Activated CD8-positive, alpha-beta memory T cell treated with anti-CD3 and anti-CD28 coated beads, Interleukin-2, amount 10 ng/mL, durations not matched to agents 7 days and 5 days (primary cell): ENCODE measurements around the gene IL17C. TPM values are rescaled to one million over a fixed set of nuclear protein-coding genes. Genes with fewer than 3 reads are reported as not detected.

Experiments used
- ATAC-seq: fragments of 150-1000 bp; cut with Tn5 transposase; one replicate; pipeline ENCODE4 v1.10.0; 2021; ENCODE audit warnings: moderate library complexity
- CTCF ChIA-PET: fragments of 350-600 bp; sonication (Branson Sonifier 250); formaldehyde crosslinking; loops from one replicate; lab custom pipeline; 2021; ENCODE audit warnings: antibody characterized with exemption; lab: Charles Lee
- DNase-seq: peaks from one replicate; pipeline ENCODE4 v3.0.0-alpha.2; 2020
- H3K27ac Mint-ChIP-seq: one replicate; pipeline ENCODE4 v1.8.0; 2021; ENCODE audit warnings: mild to moderate bottlenecking, mixed read lengths
- H3K27me3 Mint-ChIP-seq: one replicate; pipeline ENCODE4 v1.8.0; 2021; ENCODE audit warnings: mixed read lengths
- H3K36me3 Mint-ChIP-seq: one replicate; pipeline ENCODE4 v1.8.0; 2021; ENCODE audit warnings: mild to moderate bottlenecking, mixed read lengths
- H3K4me1 Mint-ChIP-seq: one replicate; pipeline ENCODE4 v1.8.0; 2021; ENCODE audit warnings: mixed read lengths
- H3K4me3 Mint-ChIP-seq: one replicate; pipeline ENCODE4 v1.8.0; 2021; ENCODE audit warnings: mild to moderate bottlenecking, moderate library complexity, mixed read lengths
- H3K9me3 Mint-ChIP-seq: one replicate; pipeline ENCODE4 v1.8.0; 2022; ENCODE audit warnings: low read depth, mixed read lengths
- total RNA-seq, 2 experiments: library from RNA; stranded (reverse); gene quantifications; one replicate each; pipeline ENCODE4 v1.2.3, GENCODE V29; 2021

IL17C gene
- total RNA-seq, 2 experiments from 2014 or later, result 0.29 TPM; not detected in 1

DNA sequence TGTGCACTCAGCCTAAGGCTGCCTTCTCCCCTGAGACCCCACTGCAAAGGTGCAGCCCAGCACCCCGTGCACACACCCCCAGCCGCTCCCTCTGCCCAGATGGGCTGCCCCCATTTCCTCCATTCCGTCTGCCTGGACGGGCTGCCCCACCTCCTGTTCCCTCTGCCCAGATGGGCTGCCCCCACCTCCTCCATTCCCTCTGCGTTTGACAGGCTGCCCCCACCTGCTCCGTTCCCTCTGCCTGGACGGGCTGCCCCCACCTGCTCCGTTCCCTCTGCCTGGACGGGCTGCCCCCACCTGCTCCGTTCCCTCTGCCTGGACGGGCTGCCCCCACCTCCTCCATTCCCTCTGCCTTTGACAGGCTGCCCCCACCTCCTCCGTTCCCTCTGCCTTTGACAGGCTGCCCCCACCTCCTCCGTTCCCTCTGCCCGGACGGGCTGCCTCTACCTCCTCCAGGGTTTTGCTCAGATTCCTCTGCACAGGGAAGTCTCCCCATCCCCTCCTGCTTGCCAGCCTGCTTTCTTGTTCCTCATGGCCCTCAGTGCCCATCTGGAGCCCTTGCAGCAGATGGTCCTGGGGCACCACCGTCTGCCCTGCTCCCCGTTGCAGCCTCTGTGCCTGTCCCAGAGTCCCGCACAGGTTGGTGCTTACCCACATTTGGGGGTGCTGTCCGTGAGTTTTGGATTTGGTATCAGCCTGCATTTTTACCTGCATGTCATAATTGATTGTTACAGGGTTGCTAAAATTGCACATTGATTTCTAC lies 23.4 kb upstream of the IL17C start:
- Mint-ChIP-seq H3K36me3 (peaks cover 17% of the 10 kb centered on the region), H3K27ac (no peak overlapping the region), H3K4me1 (peaks cover 21% of the 10 kb centered on the region), H3K27me3 (no peaks in the 10 kb centered on the region), H3K4me3 (no peak overlapping the region), H3K9me3 (no peaks in the 10 kb centered on the region)
- no peak for DNase-seq
- ATAC-seq, result no peak
- CTCF ChIA-PET, result no interaction called here

DNA sequence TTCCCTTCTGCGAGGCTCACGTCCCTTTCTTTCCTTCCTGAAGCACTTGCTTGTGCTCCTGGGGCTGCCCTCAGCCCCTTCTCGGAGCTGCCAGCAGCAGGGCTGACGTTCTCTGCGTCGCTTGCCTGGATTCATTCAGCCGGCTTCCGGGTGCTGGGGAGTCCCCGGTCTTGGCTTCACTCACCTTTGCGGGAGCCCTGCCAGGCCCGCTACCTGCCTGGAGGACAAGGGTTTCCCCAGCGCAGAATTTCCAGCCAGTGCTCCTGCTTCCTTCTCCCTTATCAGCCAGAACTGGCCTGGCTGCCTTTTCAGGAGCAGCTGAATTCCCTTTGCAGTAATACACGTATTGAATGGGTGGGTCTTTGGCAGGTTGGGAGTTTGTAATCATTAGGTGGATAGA lies 22.1 kb upstream of the IL17C start:
- Mint-ChIP-seq H3K27ac (peak overlapping the region; percentile 58), H3K4me3 (no peak overlapping the region), H3K9me3 (no peaks in the 10 kb centered on the region), H3K36me3 (peaks cover 12% of the 10 kb centered on the region), H3K27me3 (no peaks in the 10 kb centered on the region), H3K4me1 (peaks cover 31% of the 10 kb centered on the region)
- CTCF ChIA-PET, result interaction anchor here (0.7 to 2.2 kb wide), 3 partner anchors 17 to 69 kb away, joined by 4 to 6 read pairs (median 4); no protein-coding TSS in a partner anchor
- no peak for ATAC-seq
- no peak for DNase-seq

DNA sequence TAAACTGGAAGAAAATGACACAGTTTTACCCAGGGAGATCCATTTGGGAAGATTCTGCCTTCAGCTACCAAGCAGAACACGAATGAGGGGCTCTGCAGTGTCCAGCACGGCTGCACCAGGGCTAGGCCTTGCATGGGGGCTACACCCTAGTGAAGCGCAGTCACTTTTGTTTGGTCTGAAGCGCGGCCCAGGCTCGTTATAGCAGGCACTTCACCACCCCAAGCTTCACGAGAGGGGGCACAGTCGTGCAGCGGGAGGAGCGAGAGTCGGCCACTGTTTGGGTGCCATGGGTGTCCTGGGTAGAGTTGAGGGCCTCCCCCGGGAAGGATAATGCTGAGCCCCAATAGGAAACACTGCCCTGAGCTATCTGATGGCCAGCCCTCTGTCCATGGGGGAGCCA lies 21.6 kb upstream of the IL17C start:
- CTCF ChIA-PET, result interaction anchor here (0.7 to 2.2 kb wide), 3 partner anchors 17 to 69 kb away, joined by 4 to 6 read pairs (median 4); no protein-coding TSS in a partner anchor
- peak overlapping the region; percentile 56 for H3K27ac Mint-ChIP-seq
- DNase-seq, result no peak

DNA sequence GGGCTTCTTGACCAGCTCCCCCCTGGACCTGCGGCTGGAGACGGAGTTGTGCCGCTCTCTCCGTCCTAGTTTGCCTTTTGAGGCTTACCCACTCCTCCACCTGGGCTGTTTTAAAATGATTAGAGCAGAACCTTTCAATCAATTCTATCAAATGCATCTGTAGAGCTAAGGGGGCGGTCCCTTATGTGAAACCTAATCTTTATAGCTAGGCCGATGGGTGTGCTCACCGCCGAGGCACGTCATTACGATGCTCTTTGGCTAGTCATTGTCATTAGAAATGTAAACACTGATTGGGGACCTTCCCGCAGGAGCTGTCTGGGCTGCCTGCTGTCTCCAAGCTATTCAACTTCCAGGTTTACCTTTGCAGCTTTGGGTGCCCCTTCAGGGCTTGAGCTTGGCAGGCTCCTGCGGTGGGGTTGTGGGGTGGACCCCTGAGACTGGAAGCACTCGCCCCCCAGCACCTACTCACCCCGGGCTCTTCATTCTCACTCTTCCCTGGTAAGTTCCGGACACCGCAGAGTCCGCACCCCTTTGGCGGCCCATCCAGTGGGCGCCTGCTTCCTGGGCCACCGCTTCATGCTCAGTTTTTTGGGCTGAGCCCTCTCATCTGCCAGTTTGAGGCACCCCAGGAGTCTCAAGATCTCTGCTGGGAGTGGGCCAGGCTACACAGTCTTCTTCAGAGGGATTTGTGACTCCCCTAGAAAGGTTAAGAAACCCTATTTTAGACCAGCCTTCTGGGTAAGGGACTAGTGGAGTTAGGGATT lies 20.9 kb upstream of the IL17C start:
- Mint-ChIP-seq H3K4me3 (no peak overlapping the region), H3K4me1 (peaks cover 33% of the 10 kb centered on the region), H3K27ac (peak overlapping the region; percentile 2), H3K36me3 (peaks cover 16% of the 10 kb centered on the region), H3K9me3 (no peaks in the 10 kb centered on the region), H3K27me3 (no peaks in the 10 kb centered on the region)
- no peak for ATAC-seq
- no peak for DNase-seq
- CTCF ChIA-PET, result interaction anchor here (0.7 to 2.2 kb wide), 4 partner anchors 16 to 68 kb away, joined by 3 to 6 read pairs (median 4); partner anchors contain the start of gene ZC3H18

More for the DNA sequence above, 21.6 kb upstream of the IL17C start:
- peaks cover 31% of the 10 kb centered on the region for H3K4me1 Mint-ChIP-seq
- H3K36me3 Mint-ChIP-seq, result peaks cover 12% of the 10 kb centered on the region
- no peaks in the 10 kb centered on the region for H3K9me3 Mint-ChIP-seq
- H3K4me3 Mint-ChIP-seq, result no peak overlapping the region
- no peak for ATAC-seq
- H3K27me3 Mint-ChIP-seq, result no peaks in the 10 kb centered on the region

DNA sequence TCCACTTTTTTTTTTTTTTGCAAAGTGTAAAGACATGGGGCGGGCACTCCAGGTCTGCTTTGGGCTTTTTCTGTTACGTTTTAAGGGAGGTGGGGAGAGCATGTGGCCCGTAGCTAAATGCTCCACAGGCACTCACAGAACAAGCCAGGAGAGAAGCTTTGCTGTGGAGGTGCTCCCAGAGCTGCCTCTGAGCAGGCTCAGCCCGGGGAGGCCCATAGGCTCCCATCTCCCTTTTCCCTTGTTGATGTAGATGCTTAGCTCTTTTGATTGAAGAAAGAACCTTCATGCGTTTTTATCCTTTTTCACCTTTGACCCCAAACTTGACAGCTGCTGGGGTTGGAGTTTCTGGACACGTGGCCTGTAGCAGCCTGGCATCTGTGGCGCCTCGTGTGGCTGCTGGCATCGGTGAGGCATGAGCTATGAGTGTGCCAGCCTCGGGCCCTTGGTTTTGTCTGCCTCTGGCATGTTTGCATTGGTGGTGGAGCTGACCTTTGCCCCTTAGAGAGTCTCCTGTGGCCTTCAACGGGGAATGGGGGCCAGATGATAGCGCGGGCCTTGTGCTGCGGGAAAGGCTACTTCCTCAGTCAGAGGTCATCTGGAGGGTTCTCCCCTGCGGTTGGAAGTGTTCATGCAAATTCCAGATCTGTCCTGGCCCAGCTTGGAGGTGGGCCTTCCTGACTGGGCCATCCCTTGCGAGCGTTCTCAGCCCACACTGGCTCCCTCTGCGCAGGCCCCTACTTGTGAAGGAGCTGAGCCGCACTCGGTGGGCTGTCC lies 20.0 kb upstream of the IL17C start:
- ATAC-seq (no peak), DNase-seq (no peak)
- Mint-ChIP-seq H3K27me3 (no peaks in the 10 kb centered on the region), H3K4me3 (no peak overlapping the region), H3K36me3 (peaks cover 18% of the 10 kb centered on the region), H3K9me3 (no peaks in the 10 kb centered on the region), H3K4me1 (peaks cover 33% of the 10 kb centered on the region), H3K27ac (peak overlapping the region; percentile 79)
- CTCF ChIA-PET, result interaction anchor here (0.7 to 3.0 kb wide), 3 partner anchors 14 to 67 kb away, joined by 3 to 15 read pairs (median 3); partner anchors contain the start of gene ZC3H18

DNA sequence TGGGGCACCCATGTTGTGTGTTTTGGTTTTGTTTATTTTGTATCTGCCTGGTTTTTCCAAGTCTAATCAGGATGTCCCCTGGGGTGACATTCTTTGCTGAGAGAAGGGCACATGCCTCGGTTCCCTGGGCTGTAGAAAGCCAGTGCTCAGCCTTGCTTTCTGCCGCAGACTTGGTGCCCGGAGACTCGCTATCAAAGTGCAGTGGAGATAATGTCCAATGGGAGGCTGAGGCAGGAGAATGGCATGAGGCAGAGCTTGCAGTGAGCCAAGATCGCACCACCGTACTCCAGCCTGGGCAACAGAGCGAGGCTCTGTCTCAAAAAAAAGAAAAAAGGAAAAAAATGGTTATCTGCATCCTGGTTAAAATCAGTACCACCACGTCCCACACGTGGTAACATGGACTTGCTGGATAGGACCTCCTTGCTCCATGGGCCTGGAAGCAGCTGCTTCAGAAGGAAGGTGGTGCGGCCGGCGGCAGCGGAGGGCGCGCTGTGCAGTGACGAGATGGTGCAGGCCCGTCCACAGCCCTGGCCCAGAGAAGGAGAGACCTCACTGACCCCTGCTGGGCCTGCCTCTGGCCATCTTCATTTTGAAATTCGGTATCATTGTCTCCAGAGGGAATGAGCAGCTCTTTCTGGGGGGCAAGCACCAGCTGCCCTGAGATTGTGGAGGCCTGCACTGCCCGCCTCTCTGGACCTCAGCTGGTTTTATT lies 19.3 kb upstream of the IL17C start:
- DNase-seq, result no peak
- peaks cover 33% of the 10 kb centered on the region for H3K4me1 Mint-ChIP-seq
- peak overlapping the region; percentile 79 for H3K27ac Mint-ChIP-seq
- no peak overlapping the region for H3K4me3 Mint-ChIP-seq
- H3K27me3 Mint-ChIP-seq, result no peaks in the 10 kb centered on the region
- CTCF ChIA-PET, result interaction anchor here (0.6 to 3.0 kb wide), 12 partner anchors 10 to 182 kb away, joined by 3 to 15 read pairs (median 4); partner anchors contain the start of genes CYBA, MVD and ZC3H18
- H3K36me3 Mint-ChIP-seq, result peaks cover 22% of the 10 kb centered on the region
- no peak for ATAC-seq
- no peaks in the 10 kb centered on the region for H3K9me3 Mint-ChIP-seq

DNA sequence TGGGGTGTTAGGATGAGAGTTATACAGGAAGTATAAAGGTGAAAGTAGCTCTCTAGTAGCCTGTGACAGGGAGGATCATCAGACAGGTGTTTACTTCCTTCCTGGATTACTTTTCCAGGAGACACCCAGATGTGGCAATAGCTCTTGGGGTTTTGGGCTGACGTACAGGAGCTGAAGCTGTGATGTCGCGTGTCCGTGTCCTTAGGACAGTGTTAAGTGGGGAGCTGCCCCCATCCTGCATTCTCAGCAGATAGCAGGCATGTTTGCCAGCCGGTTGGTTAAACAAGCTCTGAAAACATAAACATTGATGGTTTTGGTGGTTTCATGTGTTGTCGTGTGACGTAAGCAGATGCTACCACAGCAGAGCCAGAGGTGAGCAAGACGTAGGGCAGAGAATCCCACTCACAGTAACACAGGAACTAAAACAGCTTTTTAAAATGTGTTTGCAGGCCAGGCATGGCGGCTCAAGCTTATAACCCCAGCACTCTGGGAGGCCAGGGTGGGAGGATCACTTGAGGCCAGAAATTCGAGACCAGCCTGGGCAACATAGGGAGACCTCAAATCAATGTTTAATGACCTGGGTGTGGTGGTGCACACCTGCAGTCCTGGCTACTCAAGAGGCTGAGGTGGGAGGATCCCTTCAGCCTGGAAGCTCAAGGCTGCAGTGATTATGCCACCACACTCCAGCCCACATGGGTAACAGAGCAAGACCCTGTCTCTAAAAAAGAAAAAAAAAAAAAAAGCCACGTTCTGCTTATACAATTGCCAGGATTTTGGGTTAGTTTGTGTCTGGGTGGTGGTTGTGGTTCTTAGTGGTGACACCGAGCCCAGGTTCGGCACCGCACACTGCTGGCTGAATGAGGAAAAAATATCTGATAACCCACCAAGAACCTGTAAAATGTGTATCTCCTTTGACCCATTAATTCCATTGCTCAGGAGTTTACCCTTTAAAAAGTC lies 18.2 kb upstream of the IL17C start:
- peaks cover 43% of the 10 kb centered on the region for H3K4me1 Mint-ChIP-seq
- peak overlapping the region; percentile 79 for H3K27ac Mint-ChIP-seq
- DNase-seq, result peak; percentile 93
- peak; percentile 84 for ATAC-seq
- no peaks in the 10 kb centered on the region for H3K27me3 Mint-ChIP-seq
- H3K36me3 Mint-ChIP-seq, result peaks cover 22% of the 10 kb centered on the region
- no peaks in the 10 kb centered on the region for H3K9me3 Mint-ChIP-seq
- peak overlapping the region; percentile 18 for H3K4me3 Mint-ChIP-seq
- CTCF ChIA-PET, result interaction anchor here (0.6 to 3.0 kb wide), 16 partner anchors 9 to 182 kb away, joined by 3 to 15 read pairs (median 3); partner anchors contain the start of genes CYBA, MVD and ZC3H18

DNA sequence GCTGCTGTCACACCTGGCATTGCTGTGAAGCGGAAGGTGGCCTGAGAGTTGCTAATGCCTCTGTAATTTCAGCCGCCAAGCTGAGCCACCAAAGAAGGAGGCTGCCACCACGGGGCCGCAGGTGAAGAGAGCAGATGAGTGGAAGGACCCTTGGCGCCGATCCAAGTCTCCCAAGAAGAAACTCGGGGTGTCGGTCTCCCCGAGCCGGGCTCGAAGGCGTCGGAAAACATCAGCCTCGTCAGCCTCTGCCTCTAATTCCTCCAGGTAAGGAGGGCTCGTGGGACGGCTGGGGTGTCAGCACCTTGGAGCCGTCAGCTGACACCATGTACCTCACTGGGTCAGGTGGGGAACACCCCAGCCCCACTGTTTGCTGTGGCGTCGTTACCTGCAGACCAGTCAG lies 16.2 kb upstream of the IL17C start:
- no peaks in the 10 kb centered on the region for H3K27me3 Mint-ChIP-seq
- no peaks in the 10 kb centered on the region for H3K9me3 Mint-ChIP-seq
- H3K4me1 Mint-ChIP-seq, result peaks cover 46% of the 10 kb centered on the region
- no peak for DNase-seq
- CTCF ChIA-PET, result no interaction called here
- no peak overlapping the region for H3K4me3 Mint-ChIP-seq
- H3K36me3 Mint-ChIP-seq, result peaks cover 22% of the 10 kb centered on the region
- H3K27ac Mint-ChIP-seq, result no peak overlapping the region
- no peak for ATAC-seq

DNA sequence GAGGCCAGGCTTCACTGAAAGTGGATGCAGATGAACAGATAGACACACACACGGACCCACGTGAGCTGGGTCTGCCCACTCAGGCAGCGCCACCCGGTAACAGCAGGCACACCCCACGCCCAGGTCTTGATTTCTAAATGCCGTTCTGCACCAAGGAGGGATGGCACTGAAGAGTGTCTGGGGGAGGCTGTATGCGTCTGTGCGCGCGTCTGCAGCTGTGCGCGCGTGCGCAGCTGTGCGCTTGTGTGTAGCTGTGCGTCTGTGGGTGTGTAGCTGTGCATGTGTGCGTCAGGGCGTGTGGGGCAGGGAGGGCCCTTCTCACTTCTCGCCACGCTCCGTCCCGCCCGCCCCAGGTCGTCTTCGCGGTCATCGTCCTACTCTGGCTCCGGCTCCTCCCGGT lies 15.5 kb upstream of the IL17C start:
- DNase-seq, result no peak
- Mint-ChIP-seq H3K27ac (no peak overlapping the region), H3K36me3 (peaks cover 29% of the 10 kb centered on the region), H3K27me3 (no peaks in the 10 kb centered on the region), H3K4me3 (no peak overlapping the region), H3K9me3 (no peaks in the 10 kb centered on the region), H3K4me1 (peaks cover 46% of the 10 kb centered on the region)
- no peak for ATAC-seq
- CTCF ChIA-PET, result interaction anchor here (0.8 kb wide), 1 partner anchor 11 kb away, joined by 3 read pairs; no protein-coding TSS in a partner anchor

DNA sequence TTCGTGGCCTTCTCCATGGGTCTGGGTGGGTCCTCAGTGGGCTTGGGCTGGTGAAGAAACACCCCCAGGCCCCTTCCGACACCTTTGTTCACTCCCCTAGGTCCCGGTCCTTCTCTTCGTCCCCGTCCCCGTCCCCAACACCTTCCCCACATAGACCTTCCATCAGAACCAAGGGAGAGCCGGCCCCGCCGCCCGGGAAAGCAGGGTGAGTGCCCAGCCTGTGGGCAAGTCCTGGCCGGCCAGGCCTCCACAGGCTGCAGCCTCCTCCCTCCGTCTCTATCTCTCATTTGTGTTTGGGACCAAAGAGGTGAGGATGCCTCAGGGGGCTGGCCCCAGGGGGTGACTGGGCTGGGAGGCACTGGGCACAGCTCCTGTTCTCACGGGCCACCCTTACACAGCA lies 14.5 kb upstream of the IL17C start:
- no peak overlapping the region for H3K27ac Mint-ChIP-seq
- no peak overlapping the region for H3K4me3 Mint-ChIP-seq
- no peaks in the 10 kb centered on the region for H3K27me3 Mint-ChIP-seq
- H3K36me3 Mint-ChIP-seq, result peaks cover 28% of the 10 kb centered on the region
- no peaks in the 10 kb centered on the region for H3K9me3 Mint-ChIP-seq
- H3K4me1 Mint-ChIP-seq, result peaks cover 38% of the 10 kb centered on the region
- CTCF ChIA-PET, result no interaction called here
- ATAC-seq (no peak), DNase-seq (no peak)

DNA sequence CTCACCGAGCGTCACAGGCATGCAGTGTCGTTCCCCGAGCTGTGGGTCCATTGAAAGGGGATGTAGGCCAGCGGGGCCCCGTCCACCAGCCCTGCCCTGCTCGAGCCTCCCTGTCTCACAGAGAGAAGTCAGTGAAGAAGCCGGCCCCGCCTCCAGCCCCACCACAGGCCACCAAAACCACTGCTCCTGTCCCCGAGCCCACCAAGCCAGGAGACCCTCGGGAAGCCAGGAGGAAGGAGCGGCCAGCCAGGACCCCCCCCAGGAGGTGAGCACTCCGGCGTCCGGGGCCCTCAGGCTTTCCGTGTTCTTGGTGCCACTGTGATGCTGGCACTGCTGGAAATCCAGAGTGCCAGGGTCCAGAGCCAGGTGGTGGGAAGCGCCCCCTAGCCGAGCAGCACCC lies 13.9 kb upstream of the IL17C start:
- Mint-ChIP-seq H3K9me3 (no peaks in the 10 kb centered on the region), H3K4me1 (peaks cover 31% of the 10 kb centered on the region), H3K27ac (peak overlapping the region; percentile 11), H3K4me3 (no peak overlapping the region), H3K27me3 (no peaks in the 10 kb centered on the region), H3K36me3 (peaks cover 27% of the 10 kb centered on the region)
- no peak for ATAC-seq
- DNase-seq, result no peak
- CTCF ChIA-PET, result interaction anchor here (1.6 kb wide), 1 partner anchor 9 kb away, joined by 3 read pairs; no protein-coding TSS in a partner anchor
